ENCODE results near the gene RHOU.
"Not testable (repeated sequence)": the region's sequence is repeated elsewhere in the genome, so short reads cannot be mapped to it uniquely, and the experiment has no call there.

The RHOU gene

GRCh38 chr1:228734881-228735801 is at the start of gene RHOU:
TSS of gene RHOU (plus strand) at chr1:228735479. CDS start at chr1:228735743, 264 bp downstream.
- DNase-seq: no peak

DNA sequence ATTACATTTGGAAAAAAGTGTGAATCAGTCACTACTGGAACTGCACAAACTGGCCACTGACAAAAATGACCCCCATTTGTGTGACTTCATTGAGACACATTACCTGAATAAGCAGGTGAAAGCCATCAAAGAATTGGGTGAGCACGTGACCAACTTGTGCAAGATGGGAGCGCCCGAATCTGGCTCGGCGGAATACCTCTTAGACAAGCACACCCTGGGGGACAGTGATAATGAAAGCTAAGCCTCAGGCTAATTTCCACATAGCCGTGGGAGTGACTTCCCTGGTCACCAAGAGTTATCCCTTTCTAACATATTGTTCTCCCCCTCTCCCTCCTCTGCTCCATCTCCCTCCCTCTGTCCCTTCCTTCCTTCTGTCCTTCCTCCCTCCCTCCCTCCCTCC is 47.7 kb upstream of the RHOU start:
- no peak for DNase-seq

DNA sequence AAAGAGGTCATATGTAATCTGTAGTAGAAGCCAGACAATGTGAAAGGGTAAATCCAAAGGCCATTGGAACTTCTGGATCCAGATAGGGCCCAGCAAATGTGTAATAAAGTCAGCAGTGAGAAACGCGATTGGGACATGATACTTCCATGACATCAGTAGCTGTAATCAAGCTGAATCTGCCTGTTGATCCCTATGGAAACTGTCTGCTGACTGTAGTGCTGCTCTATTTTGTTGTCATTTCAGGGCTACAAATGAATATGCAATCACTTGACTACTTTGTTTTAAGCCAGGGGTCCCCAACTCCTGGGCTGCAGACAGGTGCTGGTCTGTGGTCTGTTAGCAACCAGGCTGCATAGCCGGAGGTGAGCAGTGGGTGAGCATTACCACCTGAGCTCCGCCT is 46.0 kb upstream of the RHOU start:
- DNase-seq: no peak

DNA sequence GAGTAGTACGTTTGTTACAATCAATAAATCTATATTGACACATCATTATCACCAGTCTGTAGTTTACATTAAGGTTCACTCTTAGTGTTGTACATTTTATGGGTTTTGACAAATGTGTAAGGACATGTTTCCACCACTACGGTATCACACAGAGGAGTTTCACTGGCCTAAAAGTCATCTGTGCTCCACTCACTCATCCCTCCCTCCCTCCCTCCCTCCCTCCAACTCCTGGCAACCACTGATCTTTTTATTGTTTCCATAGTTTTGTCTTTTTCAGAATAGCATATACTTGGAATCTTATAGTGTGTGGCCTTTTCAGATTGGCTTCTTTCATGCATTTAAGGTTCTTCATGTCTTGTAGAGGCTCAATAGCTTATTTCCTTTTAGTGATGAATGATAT is 44.1 kb upstream of the RHOU start:
- no peak for DNase-seq

DNA sequence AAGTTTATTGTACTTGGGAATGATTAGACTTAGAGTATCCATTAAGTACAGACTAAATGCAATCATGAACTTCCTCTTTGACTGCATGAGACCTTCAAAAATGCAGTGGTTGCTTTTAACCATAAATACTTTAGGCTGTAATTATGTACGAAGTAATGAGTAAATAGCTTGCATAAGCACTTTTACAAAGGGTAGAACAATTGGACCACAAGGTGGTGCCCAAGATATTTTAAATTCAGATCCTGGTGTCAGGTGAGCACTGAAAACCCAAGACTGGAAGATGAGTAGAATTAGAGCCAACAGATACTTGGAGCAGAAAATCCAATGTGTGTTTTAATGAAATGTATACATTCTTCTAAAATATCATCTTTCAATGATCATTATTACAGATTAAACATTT is 43.4 kb upstream of the RHOU start:
- no peak for DNase-seq

DNA sequence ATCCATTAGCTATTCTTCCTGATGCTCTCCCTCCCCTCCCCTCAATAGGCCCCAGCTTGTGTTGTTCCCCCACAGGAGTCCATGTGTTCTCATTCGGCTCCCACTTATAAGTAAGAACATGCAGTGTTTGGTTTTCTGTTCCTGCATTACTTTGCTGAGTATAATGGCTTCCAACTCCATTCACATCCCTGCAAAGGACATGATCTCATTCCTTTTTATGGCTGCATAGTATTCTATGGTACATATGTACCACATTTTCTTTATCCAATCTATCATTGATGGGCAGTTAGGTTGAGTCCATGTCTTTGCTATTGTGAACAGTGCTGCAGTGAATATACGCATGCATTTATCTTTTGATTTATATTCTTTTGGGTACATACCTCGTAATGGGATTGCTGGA is 40.8 kb upstream of the RHOU start:
- not testable (repeated sequence) for DNase-seq

GRCh38 chr1:228695015-228695955 is 40.0 kb upstream of the RHOU start:
- no peak for DNase-seq

GRCh38 chr1:228697207-228698016 is 37.9 kb upstream of the RHOU start:
- DNase-seq: no peak

- no peak for DNase-seq
Measured at GRCh38 chr1:228698017-228698329, 37.3 kb upstream of the RHOU start.

DNA sequence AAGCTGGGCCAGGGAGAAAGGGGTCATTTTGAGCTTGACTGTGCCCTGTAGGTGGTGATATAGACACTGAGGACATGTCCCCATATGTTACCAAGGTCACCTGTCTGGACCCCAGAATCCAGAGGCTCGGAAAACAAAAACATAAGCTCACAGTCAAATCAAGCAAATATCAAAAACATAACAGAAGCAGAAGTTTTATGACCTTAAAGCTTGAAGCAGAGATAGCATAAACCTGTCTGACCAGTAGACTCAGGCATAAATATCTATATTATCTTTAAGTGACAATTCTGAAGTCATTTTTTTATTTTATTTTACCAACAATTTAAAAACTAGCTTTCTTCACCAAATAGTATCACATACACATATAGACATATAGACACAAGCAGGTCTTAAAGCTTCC is 32.8 kb upstream of the RHOU start:
- no peak for DNase-seq

GRCh38 chr1:228706305-228706704 is 29.0 kb upstream of the RHOU start:
- no peak for DNase-seq

- DNase-seq: no peak
Measured at GRCh38 chr1:228717081-228717480, 18.2 kb upstream of the RHOU start.

GRCh38 chr1:228721407-228721806 is 13.9 kb upstream of the RHOU start:
- DNase-seq: no peak

- no peak for DNase-seq
Measured at GRCh38 chr1:228723287-228723686, 12.0 kb upstream of the RHOU start.

- DNase-seq: no peak
Measured at GRCh38 chr1:228723921-228724320, 11.4 kb upstream of the RHOU start.

DNA sequence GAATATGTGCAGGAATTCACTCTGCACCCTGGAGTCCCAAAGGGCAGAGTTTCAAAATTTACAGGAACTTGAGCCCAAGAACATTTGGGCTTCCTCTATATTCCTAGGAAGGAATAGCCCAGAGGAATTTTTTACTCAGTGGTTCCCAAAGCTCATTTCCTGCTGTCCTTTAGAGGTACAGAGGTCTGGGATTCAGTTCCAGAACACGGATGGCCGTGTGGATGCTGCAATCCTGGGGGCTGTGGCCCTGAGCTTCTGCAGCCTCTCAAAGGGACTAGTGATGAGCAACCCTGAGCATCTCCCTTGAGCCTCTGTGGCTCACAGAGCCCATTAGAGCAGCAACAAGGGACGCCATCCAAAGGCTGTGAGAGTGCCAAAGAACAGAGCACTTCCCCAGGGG is 10.1 kb upstream of the RHOU start:
- no peak for DNase-seq

DNA sequence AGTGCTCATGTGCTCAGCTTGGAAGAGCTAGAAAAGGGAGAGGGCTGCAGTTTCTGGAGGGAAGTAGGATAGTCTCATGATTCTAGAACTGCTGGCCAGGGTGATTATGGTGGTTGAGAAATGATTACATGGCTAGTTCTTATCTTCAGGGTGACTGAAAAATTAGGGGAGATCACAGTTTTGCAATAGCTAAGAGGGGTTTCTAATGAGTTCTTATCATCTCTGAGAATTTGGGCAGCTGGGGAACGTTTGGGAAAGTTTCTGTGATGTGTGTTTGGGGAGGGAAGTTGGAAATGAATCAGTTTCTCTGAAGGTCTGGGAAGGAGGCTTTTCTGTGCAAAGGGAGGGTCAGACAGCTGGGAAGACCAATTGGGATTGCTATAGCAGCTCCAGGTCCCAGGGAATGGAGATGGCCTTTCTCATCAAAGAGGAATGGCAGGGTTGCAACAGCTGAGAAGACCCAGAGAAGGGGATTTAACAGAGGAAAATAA is 7.6 kb upstream of the RHOU start:
- no peak for DNase-seq

- DNase-seq: no peak
Measured at GRCh38 chr1:228732426-228732825, 2.9 kb upstream of the RHOU start.

- DNase-seq: no peak
Measured at GRCh38 chr1:228733576-228733975, 1.7 kb upstream of the RHOU start.

DNA sequence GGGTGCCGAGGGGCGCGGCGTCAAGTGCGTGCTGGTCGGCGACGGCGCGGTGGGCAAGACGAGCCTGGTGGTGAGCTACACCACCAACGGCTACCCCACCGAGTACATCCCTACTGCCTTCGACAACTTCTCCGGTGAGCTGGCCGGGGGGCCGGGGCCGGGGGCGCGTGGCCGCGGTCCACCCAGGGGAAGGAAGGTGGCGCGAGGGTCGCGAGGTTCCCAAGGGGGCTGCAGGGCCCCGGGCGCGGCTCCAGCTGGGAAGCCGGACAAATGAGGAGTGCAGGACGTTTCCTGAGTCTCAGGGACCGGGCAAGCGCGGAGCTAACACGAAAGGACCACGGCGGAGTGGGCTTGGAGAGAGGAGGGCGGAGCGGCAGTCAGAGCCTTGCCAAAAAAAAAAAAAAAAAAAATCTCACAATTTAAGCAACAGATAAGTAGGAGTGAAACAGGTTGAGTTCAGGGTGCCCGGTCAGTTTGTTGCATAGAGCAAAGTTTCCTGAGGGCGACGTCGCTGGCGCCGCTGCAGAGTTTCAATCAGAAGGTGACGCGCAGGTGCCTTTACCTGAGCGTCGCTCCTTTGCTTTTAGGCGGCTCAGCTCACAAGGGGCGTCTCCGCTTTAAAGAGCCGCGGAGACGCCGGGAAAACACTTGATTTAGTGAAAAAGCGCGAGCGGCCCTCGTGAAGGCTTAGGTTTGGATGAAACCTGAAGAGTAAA is 750 bp downstream of the RHOU start:
- DNase-seq: no peak

- no peak for DNase-seq
Measured at GRCh38 chr1:228736844-228737445, 1.7 kb downstream of the RHOU start.

DNA sequence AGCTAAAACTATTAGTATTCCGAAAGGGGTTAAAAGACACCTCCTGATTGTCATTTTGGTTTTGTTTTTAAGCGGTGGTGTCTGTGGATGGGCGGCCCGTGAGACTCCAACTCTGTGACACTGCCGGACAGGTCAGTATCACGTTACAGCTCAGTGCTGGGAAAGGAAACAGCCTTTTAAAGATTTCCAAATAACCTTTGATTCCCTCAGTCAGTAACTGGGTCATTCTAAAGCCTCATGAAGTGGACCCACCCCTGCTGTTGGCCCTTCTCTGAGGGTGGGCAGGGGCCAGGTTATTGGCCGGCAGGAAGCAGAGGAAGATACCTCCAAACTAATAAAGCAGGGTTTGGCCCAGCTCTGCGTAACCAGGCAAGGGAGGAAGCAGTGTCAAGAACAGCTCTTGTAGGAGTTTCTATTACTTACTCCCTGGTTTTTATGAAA is 2.3 kb downstream of the RHOU start:
- no peak for DNase-seq

Data from cortex of kidney (tissue), 1 donor.